HG02973 (cell line): Measurements from ENCODE around the gene LIPK.

ENCODE experiments used
- ATAC-seq: cut with Tn5 transposase; IDR thresholded peaks from one replicate; pipeline ENCODE4 v1.9.1; 2021; ENCODE audit warnings: moderate library complexity; ENCODE audit not compliant: unreplicated experiment

The LIPK gene

DNA sequence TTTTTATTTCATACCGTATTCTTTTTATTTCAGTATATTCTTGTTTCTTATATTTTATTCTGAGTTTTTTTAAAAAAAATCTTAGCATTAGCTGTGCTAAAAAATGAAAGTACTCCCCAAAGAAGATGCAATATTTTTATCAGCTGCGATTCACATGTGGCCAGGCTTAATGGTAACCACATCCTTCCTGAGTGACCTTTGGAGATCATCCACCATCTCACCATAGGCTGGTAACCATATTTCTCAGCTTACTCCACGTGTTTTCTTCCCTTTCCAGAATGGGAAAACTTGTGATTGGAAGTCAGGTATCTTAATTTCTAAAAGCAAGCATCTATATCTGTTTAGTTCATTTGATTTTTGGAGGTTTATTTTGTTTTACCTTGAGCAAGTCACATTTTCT lies 77.7 kb downstream of the LIPK start:
- no peak for ATAC-seq

DNA sequence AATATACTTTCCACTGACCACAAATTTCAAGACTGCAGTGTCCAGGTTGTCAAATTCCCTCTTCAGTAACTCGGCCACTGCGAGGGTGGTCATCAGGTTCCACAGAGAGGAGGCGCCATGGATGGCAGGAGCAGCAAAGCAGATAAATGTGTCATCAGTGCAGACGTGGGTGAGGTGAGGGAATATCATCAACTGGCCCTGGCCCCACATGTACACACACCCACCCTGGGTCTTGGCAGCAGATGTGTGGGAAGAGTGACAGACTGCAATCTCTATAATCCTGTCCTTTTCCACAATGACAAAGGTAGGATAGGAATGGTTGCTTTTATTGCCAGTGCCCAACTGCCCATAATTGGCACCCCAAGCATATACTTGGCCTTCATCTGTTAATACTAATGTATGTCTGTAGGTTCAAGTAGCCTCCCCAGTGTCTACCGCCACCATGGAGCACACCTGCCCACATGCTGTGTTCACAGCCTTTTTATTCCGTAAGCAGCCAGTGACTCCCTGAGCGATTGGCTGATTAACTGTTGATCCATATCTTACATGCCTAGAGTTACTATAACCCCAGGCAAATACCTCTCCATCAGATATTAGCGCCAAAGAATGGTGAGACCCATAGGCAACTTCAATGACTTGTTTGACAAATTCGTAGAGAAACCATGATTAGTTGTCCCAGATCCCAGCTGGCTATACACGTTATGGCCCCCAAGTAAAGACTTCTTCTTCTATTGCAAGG lies 80.2 kb downstream of the LIPK start:
- ATAC-seq, result no peak

DNA sequence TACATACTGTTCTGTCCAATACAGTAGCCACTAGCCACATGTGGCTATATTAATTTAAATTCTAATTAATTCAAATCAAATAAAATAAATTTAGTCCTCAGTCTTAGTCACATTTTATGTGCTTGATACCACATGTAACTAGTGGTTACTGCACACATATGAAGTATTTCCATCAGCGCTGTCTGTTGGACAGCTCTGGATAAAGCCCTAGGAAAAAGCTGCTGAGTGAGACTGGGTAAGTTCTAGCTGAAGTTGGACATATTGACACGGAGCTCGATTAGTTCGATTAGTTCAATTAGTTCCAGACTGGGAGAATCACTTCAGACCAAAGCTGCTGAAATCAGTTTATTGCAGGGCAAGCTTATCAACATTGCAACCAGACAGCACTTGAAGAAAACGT lies 81.4 kb downstream of the LIPK start:
- ATAC-seq, result no peak

DNA sequence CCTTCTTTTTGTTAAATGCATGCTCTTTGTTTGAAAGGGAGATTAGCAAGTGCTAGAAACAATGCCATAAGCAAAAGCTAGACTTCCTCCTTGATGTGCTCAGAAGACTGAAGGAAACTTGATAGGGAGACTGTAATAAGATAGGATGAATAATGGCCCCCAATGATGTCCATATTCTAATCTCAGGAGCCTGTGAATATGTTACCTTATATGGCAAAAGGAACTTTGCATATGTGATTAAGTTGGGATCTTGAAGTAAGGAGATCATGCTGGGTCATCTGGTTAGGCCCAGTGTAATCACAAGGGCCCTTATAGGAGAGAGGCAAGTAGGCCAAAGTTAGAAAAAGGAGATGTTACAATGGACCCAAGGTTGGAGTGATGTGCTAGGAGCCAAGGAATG lies 82.9 kb downstream of the LIPK start:
- ATAC-seq, result no peak

DNA sequence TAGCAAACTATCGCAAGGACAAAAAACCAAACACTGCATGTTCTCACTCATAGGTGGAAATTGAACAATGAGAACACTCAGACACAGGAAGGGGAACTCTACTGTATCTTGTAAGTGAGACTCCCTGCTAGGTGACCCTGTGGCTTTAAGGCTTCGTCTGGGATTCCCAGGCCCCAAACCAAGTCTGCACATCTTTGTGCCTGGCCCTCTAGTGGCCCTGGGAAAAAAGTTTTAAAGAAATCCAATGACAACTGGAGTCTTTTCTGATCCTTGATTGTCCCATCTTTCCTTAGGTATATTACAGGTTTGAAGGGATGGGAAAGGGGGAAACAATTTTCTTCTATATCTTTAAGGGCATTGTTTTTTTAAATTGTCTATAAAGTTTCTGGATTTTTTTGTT lies 85.9 kb downstream of the LIPK start:
- no peak for ATAC-seq

DNA sequence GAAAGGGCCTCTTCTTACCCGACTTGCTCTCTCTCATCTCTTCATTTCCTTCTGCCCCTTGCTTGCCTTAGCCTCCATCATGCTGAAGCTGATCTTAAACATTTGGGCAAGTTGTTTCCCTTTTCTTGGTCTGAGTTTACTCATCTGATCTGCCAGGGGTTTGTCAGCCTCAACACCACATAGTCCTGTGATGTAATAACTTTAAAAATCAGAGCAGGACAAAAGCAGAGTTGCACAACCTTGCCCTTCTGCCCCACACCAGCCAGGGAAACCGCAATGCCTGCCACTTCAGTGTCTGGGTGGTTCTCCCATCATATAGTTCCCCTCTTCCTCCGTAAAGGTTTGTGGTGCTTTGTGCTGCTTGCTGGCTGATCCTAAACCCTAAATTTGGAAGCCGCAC lies 86.6 kb downstream of the LIPK start:
- ATAC-seq, result no peak

DNA sequence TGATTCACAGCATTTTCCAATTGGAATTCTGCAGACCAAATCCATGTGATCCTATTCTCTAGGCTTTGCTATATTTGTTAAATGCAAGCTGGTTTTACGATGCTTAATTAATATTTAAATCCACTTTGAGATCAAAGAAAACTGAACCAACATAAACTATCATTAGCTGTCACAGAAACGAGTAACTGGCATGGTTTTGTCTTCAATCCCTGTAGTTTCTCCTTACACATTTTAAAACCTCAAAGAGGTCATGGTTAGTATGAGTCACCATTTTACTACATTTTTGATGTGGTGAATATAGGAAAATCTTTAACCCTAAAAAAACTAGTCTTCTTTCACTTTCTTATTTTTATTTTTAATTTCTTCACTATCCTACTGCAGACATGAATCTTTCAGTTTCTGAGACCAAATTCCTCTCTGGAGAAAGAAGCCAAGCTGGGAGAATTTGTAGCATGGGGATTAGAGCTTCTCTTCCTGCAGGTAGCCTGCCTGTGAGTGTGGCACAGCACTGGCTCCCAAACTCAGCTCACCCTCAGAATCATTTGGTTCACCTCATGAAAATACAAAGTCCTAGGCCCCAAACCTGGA lies 87.8 kb downstream of the LIPK start:
- no peak for ATAC-seq

DNA sequence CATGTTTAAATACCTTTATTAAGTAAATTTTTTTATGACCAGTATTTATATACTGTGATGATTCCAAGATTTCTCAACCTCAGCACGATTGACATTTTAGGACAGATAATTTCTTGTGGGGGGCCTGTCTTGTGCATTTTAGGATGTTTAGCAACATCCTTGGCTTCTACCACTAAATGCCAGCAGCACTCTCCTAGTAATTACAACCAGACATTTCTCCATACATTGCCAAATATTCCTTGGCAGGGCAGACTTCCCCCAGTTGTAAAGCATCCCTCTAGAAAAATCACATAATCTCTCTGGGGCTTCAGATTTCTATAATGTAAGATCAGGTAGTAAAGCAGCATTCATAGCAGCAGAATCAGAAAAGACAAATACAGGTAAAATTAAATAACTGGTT lies 88.7 kb downstream of the LIPK start:
- ATAC-seq, result no peak

DNA sequence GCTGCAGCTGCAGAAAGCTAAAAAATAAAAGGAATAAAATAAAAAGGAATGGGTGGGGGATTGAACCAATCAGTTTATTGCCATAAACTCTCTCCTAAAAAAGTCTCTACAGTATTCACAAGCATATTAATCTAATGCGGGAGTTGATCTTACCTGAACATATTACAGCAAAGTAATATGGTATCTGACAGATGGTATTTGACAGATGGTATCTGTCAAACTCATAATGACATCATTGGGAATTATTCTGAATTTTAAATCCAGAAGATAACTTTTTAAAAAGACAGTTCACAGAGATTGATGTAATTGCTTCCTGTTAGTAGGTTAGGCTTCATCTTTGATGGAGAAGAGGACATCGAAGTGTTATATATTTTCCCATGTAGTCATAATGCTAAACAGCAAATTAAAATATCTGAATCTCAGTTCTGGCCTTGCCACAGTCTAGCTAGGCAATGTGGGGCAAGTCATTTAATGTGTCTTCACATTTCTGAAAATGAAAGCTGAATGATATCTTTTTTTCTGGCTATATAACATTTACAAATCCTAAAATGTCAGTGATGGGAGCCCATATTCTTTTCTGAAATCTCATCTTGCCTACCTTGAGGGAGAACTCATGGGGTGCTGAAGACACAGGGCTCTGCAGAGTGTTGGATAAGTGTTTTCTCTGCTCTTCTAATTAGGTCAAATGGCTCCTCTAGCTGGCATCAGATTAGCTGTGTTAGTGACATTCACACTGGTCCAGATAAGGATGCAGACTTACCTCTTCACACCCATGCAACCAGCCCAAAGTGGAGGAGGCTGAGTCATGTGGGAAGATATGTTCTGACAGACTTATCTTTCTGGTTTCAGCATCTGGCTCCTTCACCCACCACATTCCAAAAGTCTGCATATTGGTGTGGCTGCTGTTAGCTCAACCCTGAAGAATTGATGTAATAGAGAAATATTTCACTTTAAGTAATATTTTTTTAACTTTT lies 94.4 kb downstream of the LIPK start:
- ATAC-seq, result no peak
